GM12878 (cell line): ENCODE results near the gene ATP6V0D1. TPM values are rescaled to one million over a fixed set of nuclear protein-coding genes. Genes with fewer than 3 reads are reported as not detected.

Experiments used
- ATAC-seq: fragments of 200-7000 bp; cut with Tn5 transposase; 3 replicates; pipeline ENCODE4 v1.9.1; 2020; ENCODE audit warnings: mild to moderate bottlenecking, moderate library complexity
- BruUV-seq: library from RNA; stranded (reverse); fragments of 400-500 nt; replicated peaks from 2 replicates; lab custom pipeline; 2021; lab: Mats Ljungman, UMichigan
- CTCF ChIA-PET: fragments of 300-600 bp; sonication (Branson Sonifier 250); formaldehyde crosslinking; extraction: SDS; loops from one replicate; lab custom pipeline; 2021; ENCODE audit warnings: inconsistent platforms; lab: Yijun Ruan, JAX
- POLR2A ChIA-PET: fragments of 350-600 bp; formaldehyde crosslinking; extraction: SDS; loops from one replicate; lab custom pipeline; 2021; ENCODE audit warnings: inconsistent platforms; lab: Charles Lee
- RAD21 ChIA-PET: fragments of 300-600 bp; sonication (Branson Sonifier 250); formaldehyde crosslinking; loops from one replicate; lab custom pipeline; 2023; ENCODE audit warnings: antibody characterized with exemption; ENCODE audit not compliant: unreplicated experiment; lab: Charles Lee
- SMC1A ChIA-PET: fragments of 300-600 bp; sonication (Branson Sonifier 250); formaldehyde crosslinking; loops from one replicate; lab custom pipeline; 2023; ENCODE audit not compliant: unreplicated experiment, uncharacterized antibody; lab: Charles Lee
- DNase-seq: peaks from one replicate; pipeline ENCODE4 v3.0.0-alpha.2; 2011; ENCODE audit warnings: low read depth, low spot score
- FAIRE-seq: peaks from 3 replicates; lab custom pipeline; 2011; peaks lifted over from hg19 to GRCh38; lab: Jason Lieb, UNC
- H2AFZ ChIP-seq: 2 replicates; pipeline ENCODE4 v1.6.0; 2011; ENCODE audit warnings: low read depth, low read length, control low read depth; ENCODE audit not compliant: control insufficient read depth
- H3K27ac ChIP-seq: 2 replicates; pipeline ENCODE4 v1.5.1; 2011; ENCODE audit warnings: control low read depth; ENCODE audit not compliant: control insufficient read depth, insufficient read depth
- H3K27me3 ChIP-seq, 2 experiments: replicated peaks in 1 of 2; 2 replicates each; pipeline versions ENCODE4 v1.6.0 to v1.6.1; 2011; ENCODE audit warnings: low read length in 1 of 2; ENCODE audit not compliant: control insufficient read depth in 2 of 2, insufficient read depth in 2 of 2
- H3K36me3 ChIP-seq, 2 experiments: 2 replicates each; pipeline ENCODE4 v1.5.1; 2011; ENCODE audit warnings: low read length in 1 of 2; ENCODE audit not compliant: control insufficient read depth in 2 of 2, insufficient read depth in 2 of 2
- H3K4me1 ChIP-seq: 2 replicates; pipeline ENCODE4 v1.6.1; 2011; ENCODE audit warnings: mild to moderate bottlenecking, low read length, moderate library complexity, mixed read lengths; ENCODE audit not compliant: control insufficient read depth, insufficient read depth
- H3K4me2 ChIP-seq: 2 replicates; pipeline ENCODE4 v1.6.0; 2011; ENCODE audit warnings: control low read depth; ENCODE audit not compliant: control insufficient read depth, insufficient read depth
- H3K4me3 ChIP-seq: fragments of 200-600 bp; sonication (generic); 2 replicates; pipeline ENCODE4 v1.5.1; 2016
- H3K79me2 ChIP-seq: 2 replicates; pipeline ENCODE4 v1.6.0; 2011; ENCODE audit warnings: low read length; ENCODE audit not compliant: control insufficient read depth, insufficient read depth
- H3K9ac ChIP-seq: 2 replicates; pipeline ENCODE4 v1.8.0; 2011; ENCODE audit warnings: low read length, control low read depth, mixed read lengths; ENCODE audit not compliant: control insufficient read depth, insufficient read depth
- H3K9me3 ChIP-seq: replicated peaks from 3 replicates; pipeline ENCODE4 v1.5.1; 2011; ENCODE audit warnings: mild to moderate bottlenecking, low read length; ENCODE audit not compliant: control insufficient read depth, insufficient read depth
- H4K20me1 ChIP-seq: 2 replicates; pipeline ENCODE4 v1.6.0; 2011; ENCODE audit not compliant: control insufficient read depth, insufficient read depth
- NFYB ChIP-seq: IDR thresholded peaks from 2 replicates; pipeline ENCODE4 v1.6.1; 2011; ENCODE audit warnings: low read depth, mild to moderate bottlenecking, low read length, improper control_type of control experiment, moderate library complexity; ENCODE audit not compliant: insufficient read depth
- POLR2AphosphoS5 ChIP-seq: IDR thresholded peaks from 2 replicates; pipeline ENCODE4 v1.6.1; 2011; ENCODE audit warnings: mild to moderate bottlenecking, low read length, inconsistent platforms
- RAD51 ChIP-seq: fragments of 450-650 bp; IDR thresholded peaks from 2 replicates; pipeline ENCODE4 v1.6.1; 2016; ENCODE audit warnings: moderate library complexity, mild to moderate bottlenecking, inconsistent platforms
- SUZ12 ChIP-seq: fragments of 200-600 bp; sonication (generic); IDR thresholded peaks from one replicate; pipeline ENCODE4 v1.6.1; 2018; ENCODE audit warnings: antibody characterized with exemption, mild to moderate bottlenecking; ENCODE audit not compliant: unreplicated experiment
- ZBTB11 ChIP-seq: fragments of 450-650 bp; formaldehyde crosslinking; IDR thresholded peaks from 2 replicates; pipeline ENCODE4 v1.5.0; 2022; ENCODE audit warnings: mild to moderate bottlenecking, missing genetic modification characterization
- WGBS: methylation state at CpG from one replicate; pipeline ENCODE4 v1.1.6; 2016; ENCODE audit warnings: low lambda C conversion rate; ENCODE audit not compliant: insufficient replicate concordance, insufficient coverage; ENCODE audit errors: missing lambda C conversion rate; 5-methylcytosine and 5-hydroxymethylcytosine counted together
- in situ Hi-C: fragments of 300-500 bp; cut with MboI; formaldehyde crosslinking; loops from 9 replicates; pipeline ENCODE4 v1.14.3; 2018; ENCODE audit warnings: mixed read lengths
- intact Hi-C: fragments of 100-400 bp; cut with micrococcal nuclease; formaldehyde crosslinking; loops from one replicate; pipeline ENCODE4 v1.14.2; 2022; ENCODE audit not compliant: unreplicated experiment
- polyA plus RNA-seq, 11 experiments: library from polyadenylated mRNA; depleted of rRNA in 4 of 11; unstranded in 6 of 11; stranded (reverse) in 5 of 11; fragments of >200 nt; fragmentation: Nextera tagmentation in 4 of 11; fragmentation: Illumina TruSeq in 1 of 11; extraction: Ambion mirVana in 4 of 11; extraction: Trizol in 1 of 11; gene quantifications; 1 replicate in 1 of 11; 2 replicates in 10 of 11; pipeline versions ENCODE4 v1.2.1 to v1.2.3, GENCODE V29; 2011 to 2016; ENCODE audit warnings: inconsistent platforms in 2 of 11, missing spikeins in 2 of 11, low read depth in 1 of 11
- total RNA-seq, 4 experiments: library from RNA; depleted of rRNA in 3 of 4; stranded (reverse); fragments of >200 nt in 3 of 4; fragmentation: Illumina TruSeq in 1 of 4; extraction: Trizol in 1 of 4; gene quantifications; 2 replicates each; pipeline versions ENCODE4 v1.2.1 to v1.2.3, GENCODE V29; 2013 to 2021

Gene ATP6V0D1
- total and polyA plus RNA-seq, 10 of the 15 experiments (the other 5 are each of a cell fraction or from before 2014, with no cell fraction given): 28.1 to 141 (median 70.3) TPM

- CTCF ChIA-PET: interaction anchor here (1.5 kb wide), 2 partner anchors 29 to 37 kb away, joined by 3 read pairs; partner anchors contain the start of gene ATP6V0D1
- in situ Hi-C loops: no loop called here
- no peak overlapping the region for H3K27ac ChIP-seq
- H3K9me3 ChIP-seq: no peaks in the 10 kb centered on the region
- RAD21 ChIA-PET: interaction anchor here (0.5 to 1.7 kb wide), 3 partner anchors 16 to 185 kb away, joined by 3 to 5 read pairs (median 4); no protein-coding TSS in a partner anchor
- no peaks in the 10 kb centered on the region for H3K79me2 ChIP-seq
- intact Hi-C loops: no loop called here
- no peak for TF ChIP-seq NFYB
- TF ChIP-seq POLR2AphosphoS5: no peak
- TF ChIP-seq SUZ12: no peak
- TF ChIP-seq RAD51: no peak
- no peak for TF ChIP-seq ZBTB11 (CRISPR knock-in tag)
- DNase-seq (no peak), FAIRE-seq (no peak), ATAC-seq (no peak)
- no peaks in the 10 kb centered on the region for H3K27me3 ChIP-seq
- no peak overlapping the region for H3K4me3 ChIP-seq
- WGBS: 100% methylated on average over 2 of the region's 2 CpGs
- peaks cover 5% of the 10 kb centered on the region; the same call in 1 of the 2 replicates for H4K20me1 ChIP-seq
- H3K4me1 ChIP-seq: no peaks in the 10 kb centered on the region
- no peak overlapping the region for H3K9ac ChIP-seq
- BruUV-seq: no TSS peak
- H3K4me2 ChIP-seq: no peak overlapping the region
- POLR2A ChIA-PET: interaction anchor here (0.5 kb wide), 1 partner anchor 115 kb away, joined by 5 read pairs; no protein-coding TSS in a partner anchor
- H3K36me3 ChIP-seq: peaks cover 10 to 14% of the 10 kb centered on the region in 2 experiments; a peak in 3 of 4 replicates
- SMC1A ChIA-PET: interaction anchor here (0.5 to 0.9 kb wide), 2 partner anchors 17 to 19 kb away, joined by 4 to 5 read pairs; no protein-coding TSS in a partner anchor
- no peak overlapping the region for H2AFZ ChIP-seq
Measured at GRCh38 chr16:67451704-67452435, 29.1 kb downstream of the ATP6V0D1 start.
